ENCODE results near the gene OTUB2. TPM values are rescaled to one million over a fixed set of nuclear protein-coding genes. Genes with fewer than 3 reads are reported as not detected.

OTUB2 gene
- total and polyA plus RNA-seq, 4 donors, result 0.28 to 0.92 (median 0.63) TPM

- Histone ChIP-seq H3K36me3 (ENCODE audit: control insufficient read depth in 4 of 4, insufficient read depth in 3 of 4, low read depth in 1 of 4, low read length in 3 of 4) (peaks cover 13 to 82% (median 53%) of the 10 kb centered on the region in 4 donors), H3K4me3 (ENCODE audit: low read depth in 1 of 3, low read length in 3 of 3) (no peak overlapping the region), H3K4me1 (ENCODE audit: control insufficient read depth in 4 of 4, insufficient read depth in 4 of 4, low read length in 3 of 4) (peaks cover 0 to 14% (median 4%) of the 10 kb centered on the region in 4 donors), H3K27ac (ENCODE audit: low read depth in 1 of 2, low read length in 2 of 2) (no peak overlapping the region), H3K9ac (ENCODE audit: low read depth in 1 of 2, low read length in 2 of 2) (no peak overlapping the region), H3K27me3 (ENCODE audit: control insufficient read depth in 4 of 4, insufficient read depth in 4 of 4, low read length in 3 of 4) (no peaks in the 10 kb centered on the region), H3K9me3 (ENCODE audit: control insufficient read depth in 4 of 4, low read length in 3 of 4) (no peaks in the 10 kb centered on the region)
- 96% methylated on average over 2 of the region's 2 CpGs for WGBS
- TF ChIP-seq TAF1 (conservative IDR thresholded peaks at IDR 0.05), result no peak
- TF ChIP-seq CTCF (IDR thresholded peaks at IDR 0.05; ENCODE audit: low read depth, low read length, missing input control), result no peak
- TF ChIP-seq MAX (IDR thresholded peaks at IDR 0.05), result no peak
- TF ChIP-seq NR2F2 (IDR thresholded peaks at IDR 0.05), result no peak
- no peak for TF ChIP-seq YY1 (IDR thresholded peaks at IDR 0.05)
- no peak for TF ChIP-seq ZBTB33 (IDR thresholded peaks at IDR 0.05)
- DNase-seq (ENCODE audit: low spot score), result no peak
These were observed 23.5 kb downstream of the OTUB2 start for GRCh38 chr14:94049625-94050023.

- H3K9me3 ChIP-seq (ENCODE audit: control insufficient read depth in 4 of 4, low read length in 3 of 4), result no peaks in the 10 kb centered on the region
- H3K27ac ChIP-seq (ENCODE audit: low read depth in 1 of 2, low read length in 2 of 2), result no peak overlapping the region
- peak; percentile 39 for DNase-seq (ENCODE audit: low spot score)
- H3K36me3 ChIP-seq (ENCODE audit: control insufficient read depth in 4 of 4, insufficient read depth in 3 of 4, low read depth in 1 of 4, low read length in 3 of 4), result peaks cover 13 to 84% (median 51%) of the 10 kb centered on the region in 4 donors
- peaks cover 0 to 14% (median 4%) of the 10 kb centered on the region in 4 donors for H3K4me1 ChIP-seq (ENCODE audit: control insufficient read depth in 4 of 4, insufficient read depth in 4 of 4, low read length in 3 of 4)
- WGBS, result 90% methylated on average over 6 of the region's 6 CpGs
- no peaks in the 10 kb centered on the region for H3K27me3 ChIP-seq (ENCODE audit: control insufficient read depth in 4 of 4, insufficient read depth in 4 of 4, low read length in 3 of 4)
- H3K4me3 ChIP-seq (ENCODE audit: low read depth in 1 of 3, low read length in 3 of 3), result no peak overlapping the region
- TF ChIP-seq CTCF (IDR thresholded peaks at IDR 0.05; ENCODE audit: low read depth, low read length, missing input control) (no peak), RXRA (IDR thresholded peaks at IDR 0.05) (peak in 1 of 2 donors; percentile 29), MAX (IDR thresholded peaks at IDR 0.05) (no peak), HNF4A (conservative IDR thresholded peaks at IDR 0.05) (peak in 1 of 2 donors; percentile 6), ATF3 (IDR thresholded peaks at IDR 0.05) (no peak), REST (IDR thresholded peaks at IDR 0.05) (peak; percentile 23), GABPA (IDR thresholded peaks at IDR 0.05 in 1 of 2, conservative IDR thresholded peaks at IDR 0.05 in 1 of 2) (no peak), TAF1 (conservative IDR thresholded peaks at IDR 0.05) (no peak), FOXA2 (IDR thresholded peaks at IDR 0.05) (no peak), NR2F2 (IDR thresholded peaks at IDR 0.05) (no peak), HNF4G (IDR thresholded peaks at IDR 0.05) (no peak), SP1 (IDR thresholded peaks at IDR 0.05) (no peak), YY1 (IDR thresholded peaks at IDR 0.05) (no peak), ZBTB33 (IDR thresholded peaks at IDR 0.05) (no peak), FOXA1 (IDR thresholded peaks at IDR 0.05) (no peak), JUND (IDR thresholded peaks at IDR 0.05) (no peak), RAD21 (IDR thresholded peaks at IDR 0.05) (no peak), EGR1 (IDR thresholded peaks at IDR 0.05; ENCODE audit: low read depth in 2 of 2) (no peak)
- H3K9ac ChIP-seq (ENCODE audit: low read depth in 1 of 2, low read length in 2 of 2), result no peak overlapping the region
These were observed 24.2 kb downstream of the OTUB2 start for GRCh38 chr14:94050231-94050880.
